ENCODE data around the gene ARHGAP42. TPM values are rescaled to one million over a fixed set of nuclear protein-coding genes. Genes with fewer than 3 reads are reported as not detected.

Gene ARHGAP42
- total and polyA plus RNA-seq, 12 donors = 2.5 to 25.0 (median 11.5) TPM

DNA sequence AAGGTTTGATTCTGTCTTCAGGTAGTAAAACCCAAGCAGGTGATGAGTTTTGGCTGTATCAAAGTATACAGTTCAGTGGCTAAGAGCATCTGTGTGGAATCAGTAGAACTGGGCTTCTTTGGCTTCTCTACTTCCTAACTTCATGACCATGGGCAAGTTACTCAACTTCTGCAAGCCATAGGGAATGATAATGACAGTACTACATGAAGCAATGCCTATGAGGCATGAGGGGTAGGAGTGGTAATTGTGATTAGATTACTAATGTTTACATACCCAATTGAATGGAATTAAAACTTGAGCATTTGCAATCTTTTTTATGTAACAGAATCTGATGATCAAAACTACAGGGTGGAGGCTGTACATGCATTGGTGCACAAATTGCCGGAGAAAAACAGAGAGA lies 278.3 kb downstream of the ARHGAP42 start:
- H3K9me3 ChIP-seq (replicated peaks in 1 of 3) = peaks cover 0 to 5% (median 0%) of the 10 kb centered on the region in 3 donors
- TF ChIP-seq CTCF (IDR thresholded peaks at IDR 0.05) (no peak), POLR2A (IDR thresholded peaks at IDR 0.05) (no peak)
- no peak overlapping the region for H3K4me3 ChIP-seq
- H3K27me3 ChIP-seq = no peaks in the 10 kb centered on the region
- H3K27ac ChIP-seq = no peak overlapping the region
- intact Hi-C loops (cut with DNase I) = no loop called here
- WGBS, 4 donors = 89 to 99% (median 97%) methylated on average over 1 of the region's 1 CpG
- peaks cover 0 to 10% of the 10 kb centered on the region in 2 donors for H3K4me1 ChIP-seq (replicated peaks in 1 of 2)
- no peaks in the 10 kb centered on the region for H3K36me3 ChIP-seq (replicated peaks in 1 of 2)
- no peak for DNase-seq

DNA sequence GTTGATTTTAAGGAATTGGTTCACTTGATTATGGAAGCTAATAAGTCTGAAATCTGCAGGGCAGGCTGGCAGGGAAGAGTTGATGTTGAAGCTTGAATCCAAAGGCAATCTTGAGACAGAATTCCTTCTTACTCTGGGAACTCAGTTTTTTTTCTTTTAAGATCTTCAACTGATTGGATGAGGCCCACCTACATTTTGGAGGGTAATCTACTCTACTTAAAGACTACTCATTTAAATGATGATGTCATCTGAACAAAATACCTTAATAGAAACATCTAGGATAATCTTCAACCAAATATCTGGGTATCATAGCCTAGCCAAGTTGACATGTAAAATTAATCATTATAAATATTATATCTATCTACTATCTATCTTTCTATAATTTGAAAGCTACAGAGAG lies 279.3 kb downstream of the ARHGAP42 start:
- no peak for TF ChIP-seq CTCF (IDR thresholded peaks at IDR 0.05)
- TF ChIP-seq POLR2A (IDR thresholded peaks at IDR 0.05) = no peak
- H3K27ac ChIP-seq = no peak overlapping the region
- intact Hi-C loops (cut with DNase I) = no loop called here
- no peak for DNase-seq
- no peak overlapping the region for H3K4me3 ChIP-seq
- no peaks in the 10 kb centered on the region for H3K27me3 ChIP-seq
- H3K36me3 ChIP-seq (replicated peaks in 1 of 2) = no peaks in the 10 kb centered on the region
- peaks cover 0 to 5% (median 0%) of the 10 kb centered on the region in 3 donors for H3K9me3 ChIP-seq (replicated peaks in 1 of 3)
- peaks cover 0 to 10% of the 10 kb centered on the region in 2 donors for H3K4me1 ChIP-seq (replicated peaks in 1 of 2)

GRCh38 chr11:100969008-100969407 lies 281.9 kb downstream of the ARHGAP42 start:
- peaks cover 0 to 5% (median 0%) of the 10 kb centered on the region in 3 donors for H3K9me3 ChIP-seq (replicated peaks in 1 of 3)
- H3K27ac ChIP-seq = no peak overlapping the region
- TF ChIP-seq POLR2A (IDR thresholded peaks at IDR 0.05) (no peak), CTCF (IDR thresholded peaks at IDR 0.05) (no peak)
- DNase-seq = no peak
- intact Hi-C loops (cut with DNase I) = no loop called here
- H3K4me3 ChIP-seq = no peak overlapping the region
- H3K4me1 ChIP-seq (replicated peaks in 1 of 2) = no peaks in the 10 kb centered on the region
- no peaks in the 10 kb centered on the region for H3K36me3 ChIP-seq (replicated peaks in 1 of 2)
- H3K27me3 ChIP-seq = no peaks in the 10 kb centered on the region

- H3K9me3 ChIP-seq (replicated peaks in 1 of 3) = peaks cover 0 to 5% (median 0%) of the 10 kb centered on the region in 3 donors
- 74 to 82% (median 78%) methylated on average over 4 of the region's 4 CpGs for WGBS, 4 donors
- no peak overlapping the region for H3K27ac ChIP-seq
- H3K27me3 ChIP-seq = no peaks in the 10 kb centered on the region
- no peaks in the 10 kb centered on the region for H3K36me3 ChIP-seq (replicated peaks in 1 of 2)
- H3K4me3 ChIP-seq = no peak overlapping the region
- no peak for DNase-seq
- TF ChIP-seq POLR2A (IDR thresholded peaks at IDR 0.05) (no peak), CTCF (IDR thresholded peaks at IDR 0.05) (no peak)
- intact Hi-C loops (cut with DNase I) = loop anchor here in 1 of 2 donors (10.0 kb wide), 1 partner anchor 464 kb away; no protein-coding TSS in a partner anchor
- H3K4me1 ChIP-seq (replicated peaks in 1 of 2) = no peaks in the 10 kb centered on the region
Measured at GRCh38 chr11:100970283-100971164, 283.4 kb downstream of the ARHGAP42 start.

Data from adrenal gland (tissue), 12 donors.